Smooth muscle cell of the brain vasculature (primary cell): ENCODE results near the gene METTL15.
"Not testable (repeated sequence)": the region's sequence is repeated elsewhere in the genome, so short reads cannot be mapped to it uniquely, and the experiment has no call there.

ENCODE experiments used
- DNase-seq: peaks from one replicate; pipeline ENCODE4 v3.0.0-alpha.2; 2012; ENCODE audit warnings: low read depth, low spot score

Gene METTL15

DNA sequence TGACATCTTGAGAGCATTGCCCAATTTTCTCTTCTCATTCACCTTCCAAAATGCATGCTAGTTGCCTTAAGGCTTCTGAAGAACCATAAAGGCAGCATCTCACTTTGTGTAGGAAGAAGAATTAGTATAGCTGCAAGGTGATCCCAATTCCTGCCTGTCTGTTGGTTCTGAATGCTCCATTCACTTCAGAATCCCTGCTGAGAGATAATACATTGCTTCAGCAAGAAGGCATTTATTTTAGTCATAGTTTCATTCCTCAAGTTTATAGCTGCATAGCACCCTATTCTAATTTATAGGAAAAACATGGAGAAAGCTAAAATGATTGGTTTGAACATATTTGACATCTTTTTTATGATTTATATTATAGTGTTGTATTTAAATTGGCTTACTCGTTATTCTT lies 181.3 kb downstream of the METTL15 start:
- peak; percentile 3 for DNase-seq

DNA sequence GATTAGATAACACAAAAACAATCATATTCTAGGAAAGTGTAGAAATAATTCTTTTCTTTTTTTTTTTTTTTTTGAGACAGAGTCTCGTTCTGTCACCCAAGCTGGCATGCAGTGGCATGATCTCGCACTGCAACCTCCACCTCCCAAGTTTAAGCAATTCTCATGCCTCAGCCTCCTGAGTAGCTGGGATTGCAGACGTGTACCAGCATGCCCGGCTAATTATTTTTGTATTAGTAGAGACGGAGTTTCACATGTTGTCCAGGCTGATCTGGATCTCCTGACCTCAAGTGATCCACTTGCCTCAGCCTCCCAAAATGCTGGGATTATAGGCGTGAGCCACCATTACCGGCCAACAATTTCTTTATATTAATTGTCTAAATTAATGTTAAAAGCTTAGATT lies 182.8 kb downstream of the METTL15 start:
- not testable (repeated sequence) for DNase-seq

DNA sequence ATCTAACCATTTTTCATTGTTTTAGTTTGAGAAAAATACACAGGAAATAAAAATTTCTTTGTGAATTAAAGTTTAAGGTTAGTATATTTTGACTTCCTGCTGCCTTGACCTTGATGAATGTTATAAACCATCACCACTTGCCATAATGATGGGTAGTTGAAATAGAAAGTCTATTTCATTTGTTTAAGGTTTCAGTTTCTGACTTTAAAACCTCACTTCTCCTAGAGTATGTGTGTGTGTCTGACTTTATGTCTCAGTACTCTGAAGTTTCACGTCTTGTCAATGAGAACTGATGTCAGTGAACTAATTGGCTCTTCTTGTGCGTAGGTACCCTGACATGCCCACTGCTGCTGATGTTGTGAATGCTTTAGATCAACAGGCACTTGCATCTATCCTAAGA lies 188.2 kb downstream of the METTL15 start:
- no peak for DNase-seq

DNA sequence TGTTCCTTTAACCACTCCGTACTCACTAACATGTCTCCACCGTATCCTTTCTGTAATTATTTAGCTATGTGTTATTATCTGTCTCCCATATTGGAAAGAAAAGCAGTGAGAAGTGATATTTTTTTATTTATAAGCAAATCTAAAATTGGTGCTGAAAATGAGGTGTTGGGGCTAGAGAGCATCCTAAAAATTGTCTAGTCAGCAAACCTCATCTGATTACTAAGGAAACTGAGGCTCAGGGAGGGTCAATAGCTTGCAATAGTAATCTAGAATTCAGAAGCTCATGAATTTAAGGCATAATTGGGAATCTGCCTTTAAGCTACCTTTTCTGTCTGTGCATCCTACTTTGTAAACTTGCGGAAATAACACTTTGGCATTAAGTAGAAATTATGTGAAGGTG lies 190.0 kb downstream of the METTL15 start:
- DNase-seq, result no peak

DNA sequence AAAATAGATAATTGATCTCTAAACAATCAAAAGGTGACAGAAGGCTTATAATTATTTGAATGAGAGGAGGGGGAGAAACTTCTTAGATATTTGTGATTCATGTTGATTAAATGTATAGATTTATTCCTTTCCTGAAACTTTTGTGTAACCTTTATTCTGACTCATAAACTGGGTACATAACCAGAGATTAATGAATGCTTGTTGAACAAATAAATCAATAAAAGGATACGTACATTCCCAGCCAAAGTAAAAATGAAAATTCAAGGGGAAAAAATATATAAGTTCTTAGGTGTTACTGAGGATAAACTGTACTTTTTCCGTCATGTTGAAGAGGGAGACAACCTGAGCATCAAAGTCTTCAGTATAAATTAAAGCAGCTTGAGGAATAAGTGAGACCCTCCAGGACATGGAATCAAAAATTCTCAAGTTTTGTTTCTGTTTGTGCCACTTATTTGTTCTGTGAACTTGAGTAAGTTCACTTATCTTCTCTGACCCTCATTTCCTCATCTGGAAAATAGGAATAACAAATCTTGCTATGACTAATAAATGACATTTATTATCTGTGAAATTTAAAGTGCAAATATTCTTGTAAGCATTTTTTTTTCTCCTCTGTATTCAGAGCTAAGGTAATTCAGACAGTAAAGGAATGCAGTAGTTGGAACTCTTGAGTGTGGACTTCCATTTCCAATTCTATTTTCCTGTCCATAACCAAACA lies 195.4 kb downstream of the METTL15 start:
- DNase-seq, result no peak

DNA sequence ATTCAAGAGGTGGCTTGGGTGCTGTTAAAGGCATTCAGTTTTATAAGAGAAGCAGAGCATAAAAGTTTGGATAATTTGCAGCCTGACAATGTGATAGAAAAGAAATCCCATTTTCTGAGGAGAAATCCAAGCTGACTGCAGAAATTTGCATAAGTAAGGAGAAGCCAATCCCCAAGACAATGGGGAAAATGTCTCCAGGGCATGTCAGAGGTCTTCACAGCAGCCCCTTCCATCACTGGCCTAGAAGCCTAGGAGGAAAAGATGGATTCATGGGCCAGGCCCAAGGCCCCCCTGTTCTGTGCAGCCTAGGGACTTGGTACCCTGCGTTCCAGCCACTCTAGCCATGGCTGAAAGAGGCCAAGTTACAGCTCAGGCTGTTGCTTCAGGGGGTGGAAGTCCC lies 207.3 kb downstream of the METTL15 start:
- DNase-seq, result no peak

DNA sequence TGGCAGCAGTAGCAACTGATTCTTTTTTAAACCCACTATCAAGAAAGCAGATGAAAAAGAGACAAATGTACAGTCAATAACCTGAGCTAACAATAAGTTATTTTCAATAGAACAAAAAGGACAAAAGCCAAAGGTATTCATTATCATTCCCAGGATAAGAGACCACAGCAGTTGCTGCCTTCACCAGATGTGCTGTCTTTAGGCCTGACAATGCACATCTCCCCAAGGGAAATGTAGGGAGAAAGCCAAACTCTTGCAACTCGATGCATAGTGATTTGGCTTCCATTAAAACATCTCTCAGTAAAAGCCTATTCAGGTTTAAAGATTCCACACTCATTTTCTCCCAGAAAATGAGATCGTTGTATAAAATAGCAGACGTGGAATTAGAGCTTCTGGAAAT lies 210.7 kb downstream of the METTL15 start:
- DNase-seq, result no peak

DNA sequence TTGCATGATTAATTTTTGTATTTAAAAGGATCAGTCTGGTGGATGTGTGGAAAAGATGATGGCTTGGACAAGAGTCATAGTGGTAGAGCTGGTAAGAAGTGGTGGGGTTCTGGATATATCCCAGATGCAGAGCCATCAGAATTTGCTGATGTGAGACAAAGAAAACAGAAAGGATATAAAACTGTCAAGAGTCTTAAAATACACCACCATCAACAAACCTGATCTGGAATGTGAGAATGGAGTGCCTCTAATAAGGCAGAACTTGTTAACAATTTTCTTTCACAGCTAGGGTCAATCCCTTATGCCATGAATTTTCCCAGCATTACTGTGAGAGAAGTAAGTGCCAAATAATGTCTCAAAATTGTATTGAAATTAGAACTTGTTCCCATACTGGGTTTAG lies 215.4 kb downstream of the METTL15 start:
- no peak for DNase-seq

DNA sequence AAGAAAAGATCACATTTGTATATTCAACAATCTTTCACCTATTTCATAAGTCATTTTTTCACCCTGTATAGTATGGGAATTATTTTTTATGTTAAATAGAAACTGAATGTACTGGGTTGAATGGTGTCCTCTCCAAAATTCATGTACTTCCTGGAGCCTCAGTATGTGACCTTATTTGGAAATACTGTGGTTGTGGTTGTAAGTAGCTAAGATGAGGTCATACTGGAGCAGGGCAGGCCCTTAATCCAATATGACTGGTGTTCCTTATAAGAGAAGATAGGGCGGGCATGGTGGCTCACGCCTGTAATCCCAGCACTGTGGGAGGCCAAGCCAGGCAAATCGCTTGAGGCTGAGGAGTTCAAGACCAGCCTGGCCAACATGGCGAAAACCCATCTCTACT lies 224.2 kb downstream of the METTL15 start:
- DNase-seq, result not testable (repeated sequence)

DNA sequence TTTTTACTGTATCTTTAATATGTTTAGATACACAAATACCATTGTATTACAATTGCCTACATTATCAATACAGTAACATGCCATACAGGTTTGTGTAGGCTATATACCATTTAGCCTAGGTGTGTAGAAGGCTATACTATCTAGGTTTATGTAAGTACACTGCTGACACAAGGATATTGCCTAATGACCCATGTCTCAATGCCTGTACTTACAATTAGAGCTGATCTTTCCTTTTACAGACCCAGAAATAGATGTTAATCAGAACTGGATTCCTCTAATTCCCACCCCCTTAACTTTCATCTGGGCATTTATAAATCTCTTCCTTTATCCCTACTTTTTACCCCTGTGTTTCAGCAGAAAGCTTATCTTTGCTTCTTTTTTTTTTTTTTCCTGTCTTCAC lies 229.5 kb downstream of the METTL15 start:
- no peak for DNase-seq

DNA sequence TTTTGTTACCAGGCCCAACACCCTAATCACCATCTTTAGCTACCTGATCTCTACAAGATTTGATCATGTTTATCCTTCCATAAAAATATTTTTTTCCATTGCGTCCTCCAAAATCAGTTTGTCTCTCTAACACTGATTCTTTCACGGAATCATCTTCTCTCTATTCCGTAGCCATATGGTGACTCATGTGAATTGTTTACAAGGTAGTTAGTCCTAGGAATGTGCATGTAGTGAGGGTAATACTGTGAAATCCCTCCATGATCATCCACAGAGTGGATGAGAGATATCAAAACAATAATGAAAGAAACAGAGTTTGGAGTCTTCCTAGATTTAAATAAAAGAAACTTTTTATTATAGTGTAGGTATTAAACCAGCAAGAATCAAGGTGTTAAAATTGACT lies 230.2 kb downstream of the METTL15 start:
- DNase-seq, result no peak

DNA sequence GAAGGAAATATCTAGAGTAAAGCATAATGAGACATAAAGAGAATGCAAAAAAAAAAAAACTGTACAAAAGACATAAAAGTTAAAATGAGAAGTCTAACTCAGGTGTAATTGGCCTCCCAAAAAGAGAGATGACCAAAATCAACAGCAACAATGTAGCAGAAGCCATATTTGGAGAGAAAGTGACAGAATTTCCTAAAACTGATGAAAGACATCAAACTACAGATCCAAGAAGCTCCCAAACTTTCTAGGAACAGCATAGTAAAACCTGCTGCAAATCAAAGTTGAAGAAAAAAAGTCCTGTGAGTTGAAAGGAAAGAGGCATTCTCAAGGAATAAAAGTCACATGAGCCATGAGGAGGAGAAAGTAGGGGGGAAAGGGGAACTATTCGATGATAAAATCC lies 231.3 kb downstream of the METTL15 start:
- no peak for DNase-seq

DNA sequence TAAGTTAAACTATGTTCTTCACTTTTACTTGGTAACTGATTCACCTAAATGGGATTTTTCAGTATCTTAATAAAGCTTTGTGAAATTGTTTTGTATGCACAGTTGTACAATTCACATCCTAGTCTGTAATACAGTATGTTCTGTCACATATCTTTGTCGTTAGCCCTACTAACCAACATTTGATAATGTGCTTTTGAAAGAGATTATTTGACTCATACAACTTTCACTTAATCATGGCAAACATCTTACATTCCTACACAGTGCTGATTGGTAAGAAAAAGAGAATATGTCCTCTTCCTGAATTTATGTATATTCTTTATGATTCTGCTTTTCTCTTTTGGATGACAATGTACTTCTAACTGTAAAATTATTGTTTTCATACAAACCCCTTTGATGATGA lies 234.5 kb downstream of the METTL15 start:
- DNase-seq, result no peak

DNA sequence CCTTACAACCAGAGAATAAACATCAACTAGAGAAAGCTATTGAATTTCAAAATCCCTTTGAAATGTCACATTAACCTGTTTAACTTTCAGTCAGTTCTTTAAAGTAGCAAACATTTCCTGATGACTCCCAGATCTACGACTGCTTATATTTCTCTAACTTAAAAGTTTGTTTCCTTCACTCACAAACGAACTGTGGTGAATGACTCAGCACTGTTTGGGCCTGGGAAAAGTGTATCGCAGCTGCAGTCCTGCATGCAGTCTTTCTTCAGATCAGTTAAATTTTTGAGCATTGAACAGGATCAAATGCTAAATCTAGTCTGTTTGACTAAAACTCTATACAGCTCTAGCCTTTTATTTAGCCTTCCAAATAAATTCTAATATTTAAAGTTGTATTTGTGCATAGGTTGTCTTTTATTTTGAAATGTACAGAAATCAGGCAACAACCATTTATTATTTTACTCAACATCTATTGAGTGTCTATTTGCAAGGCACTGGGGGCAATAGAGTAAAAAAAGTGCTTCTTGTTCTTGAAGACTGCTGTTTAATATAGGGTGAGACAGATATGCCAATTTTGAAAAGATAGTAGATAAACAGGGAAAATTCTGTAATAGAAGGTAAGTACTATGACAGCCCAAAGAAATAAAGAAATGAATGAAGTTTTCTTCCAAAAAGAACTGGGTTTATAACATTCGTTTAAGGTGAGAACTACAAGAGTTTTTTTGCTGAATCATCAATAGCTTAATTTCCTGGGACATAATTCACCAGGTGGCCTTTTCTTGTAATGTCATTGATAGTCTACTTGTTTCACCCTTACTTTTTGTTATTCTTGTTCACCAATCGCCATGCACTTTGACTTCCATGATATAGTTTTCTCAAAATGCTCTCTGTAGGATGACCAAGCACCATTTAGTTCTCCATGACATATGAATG lies 235.4 kb downstream of the METTL15 start:
- DNase-seq, result peak; percentile 69

DNA sequence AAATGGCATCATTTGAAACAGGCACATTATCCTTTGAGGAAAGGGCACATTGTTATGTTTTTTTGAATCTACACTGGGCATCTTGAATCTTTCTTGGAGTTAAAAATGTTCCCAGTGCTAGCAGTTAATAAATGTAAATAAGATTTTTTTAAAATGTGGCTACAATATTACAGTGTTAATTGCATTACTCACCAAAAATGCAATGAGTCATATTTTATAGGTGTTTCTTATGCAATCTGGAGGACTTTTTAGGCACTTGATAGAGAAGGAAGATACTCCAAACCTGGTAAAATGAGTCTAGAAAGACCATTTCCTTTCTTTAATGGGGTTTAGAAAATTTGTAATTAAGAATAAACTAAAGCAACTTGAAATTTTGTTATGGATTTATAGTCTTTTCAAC lies 238.0 kb downstream of the METTL15 start:
- DNase-seq, result no peak

DNA sequence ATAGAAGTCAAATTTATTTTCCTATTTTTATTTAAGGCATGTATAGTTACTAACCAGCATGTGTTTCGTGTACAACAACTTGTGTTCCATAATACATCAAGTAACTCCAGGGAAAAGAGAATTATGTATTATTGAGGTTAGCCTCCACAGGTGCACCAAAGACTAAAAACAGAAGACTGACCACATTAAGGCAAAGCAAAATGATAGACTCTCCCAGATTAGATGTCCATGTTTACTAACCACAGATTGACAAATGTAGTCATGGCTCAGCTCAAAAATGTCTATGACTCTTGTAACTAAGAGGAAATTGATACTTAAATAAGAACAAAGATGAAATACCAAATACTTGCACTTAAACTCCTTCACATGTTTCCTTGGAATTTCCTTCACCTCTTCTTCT lies 238.5 kb downstream of the METTL15 start:
- DNase-seq, result no peak

DNA sequence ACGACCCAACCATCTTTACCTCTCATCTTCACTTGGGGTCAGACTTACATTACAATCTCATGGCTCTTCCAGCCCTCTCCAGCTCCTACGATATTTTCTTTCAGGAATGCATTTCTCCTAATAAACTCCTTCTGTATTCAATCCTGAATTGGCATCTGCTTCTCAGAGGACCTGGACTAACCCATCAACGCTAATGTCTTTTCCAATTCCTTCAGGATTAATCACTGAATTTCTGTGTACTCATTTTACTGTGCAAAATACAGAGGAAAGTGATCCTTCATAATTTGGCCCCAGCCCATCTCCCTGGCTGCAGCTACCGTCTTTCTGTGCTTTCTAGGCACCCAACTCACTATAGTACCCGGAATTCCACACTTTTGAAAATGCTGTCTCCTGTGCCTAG lies 239.2 kb downstream of the METTL15 start:
- no peak for DNase-seq

DNA sequence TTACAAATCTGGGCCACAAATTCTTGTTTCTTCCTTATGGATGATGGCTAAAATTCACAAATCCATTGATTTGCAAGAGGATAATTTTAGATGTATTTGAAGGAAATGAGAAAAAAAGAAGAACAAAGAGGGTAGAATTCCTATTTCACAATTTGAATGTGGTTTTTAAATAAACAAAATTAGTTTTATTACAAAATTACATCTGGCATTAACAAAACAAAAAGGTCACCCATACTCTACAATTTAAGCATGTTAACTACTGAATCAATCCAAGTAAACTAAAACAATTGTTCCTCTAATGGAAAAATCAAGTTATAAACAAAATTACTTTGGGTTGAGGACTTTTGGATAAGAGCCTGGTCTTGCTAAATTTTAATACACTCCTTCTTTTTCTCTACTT lies 242.0 kb downstream of the METTL15 start:
- DNase-seq, result no peak

DNA sequence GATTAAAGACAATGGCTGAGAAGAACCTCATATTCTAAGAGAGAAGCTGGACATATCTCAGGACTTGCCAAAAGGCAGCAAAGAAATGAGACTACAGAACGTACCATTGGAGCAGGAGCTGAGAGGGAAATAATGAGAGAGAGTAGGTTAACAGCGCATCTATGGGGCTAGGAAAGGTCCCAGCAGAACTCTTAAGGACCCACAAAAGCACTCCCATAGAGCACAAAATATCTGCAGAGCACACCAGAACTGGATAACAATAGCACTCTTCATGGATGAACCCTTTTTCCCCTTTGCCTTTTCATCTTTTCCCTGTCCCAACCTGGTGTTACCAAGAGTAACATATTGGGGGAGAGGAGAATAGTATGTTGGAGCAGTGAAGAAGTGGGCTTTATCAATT lies 245.8 kb downstream of the METTL15 start:
- no peak for DNase-seq

DNA sequence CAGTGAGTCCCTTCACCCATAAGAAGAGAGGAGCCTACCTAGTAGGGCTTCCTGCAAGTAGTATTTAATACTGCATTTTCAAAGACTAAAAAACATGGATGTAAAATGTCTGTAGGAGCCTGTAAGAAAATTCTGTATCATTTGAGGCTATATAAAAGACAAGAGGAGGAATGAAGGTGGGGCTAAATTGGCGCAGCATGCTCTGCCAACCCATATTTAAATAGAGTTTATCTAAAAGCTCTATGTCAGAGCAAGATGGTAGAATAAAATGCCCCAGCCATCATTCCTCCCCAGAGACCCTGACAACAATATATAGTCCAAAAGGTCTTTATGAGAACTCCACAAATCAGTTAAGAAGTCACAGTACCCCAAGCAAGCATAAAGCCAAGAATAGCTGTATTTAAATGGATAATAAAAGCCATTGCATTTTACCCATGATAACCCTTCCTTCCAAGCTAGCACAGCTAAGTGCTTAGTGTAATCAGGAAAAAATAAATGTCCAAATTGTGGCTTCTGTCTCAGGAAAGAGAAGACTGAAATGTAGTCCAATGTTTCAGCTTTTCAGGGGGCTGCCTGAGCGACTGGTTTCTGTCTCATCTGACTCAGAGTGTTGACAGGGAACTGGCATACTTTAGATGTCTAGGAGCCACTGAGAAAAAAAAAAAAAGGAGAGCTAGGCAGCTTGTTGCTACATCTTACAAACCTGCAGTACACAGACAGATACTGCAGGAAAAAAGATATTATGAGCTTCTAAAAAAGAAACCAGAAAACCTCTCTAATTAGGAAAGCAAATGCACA lies 258.6 kb downstream of the METTL15 start:
- DNase-seq, result no peak

DNA sequence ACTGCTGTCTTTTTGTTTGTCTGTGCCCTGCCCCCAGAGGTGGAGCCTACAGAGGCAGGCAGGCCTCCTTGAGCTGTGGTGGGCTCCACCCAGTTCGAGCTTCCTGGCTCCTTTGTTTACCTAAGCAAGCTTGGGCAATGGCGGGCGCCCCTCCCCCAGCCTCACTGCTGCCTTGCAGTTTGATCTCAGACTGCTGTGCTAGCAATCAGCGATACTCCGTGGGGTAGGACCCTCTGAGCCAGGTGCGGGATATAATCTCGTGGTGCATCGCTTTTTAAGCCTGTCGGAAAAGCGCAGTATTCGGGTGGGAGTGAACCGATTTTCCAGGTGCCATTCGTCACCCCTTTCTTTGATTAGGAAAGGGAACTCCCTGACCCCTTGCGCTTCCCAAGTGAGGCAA lies 269.9 kb downstream of the METTL15 start:
- DNase-seq, result not testable (repeated sequence)
